MG63 (cell line): ENCODE results near the gene UBE2J2. TPM values are rescaled to one million over a fixed set of nuclear protein-coding genes. Genes with fewer than 3 reads are reported as not detected.

Source experiments
- DNase-seq: peaks from one replicate; pipeline ENCODE4 v3.0.0-alpha.2; 2020
- H3K27me3 ChIP-seq: fragments of 250-450 bp; sonication (Bioruptor Pico); 2 replicates; pipeline ENCODE4 v1.5.1; 2020; ENCODE audit warnings: mild to moderate bottlenecking, moderate library complexity
- H3K36me3 ChIP-seq: fragments of 250-450 bp; sonication (Bioruptor Pico); 2 replicates; pipeline ENCODE4 v1.5.1; 2020; ENCODE audit warnings: mild to moderate bottlenecking, moderate library complexity
- H3K4me3 ChIP-seq: fragments of 250-450 bp; sonication (Bioruptor Pico); 2 replicates; pipeline ENCODE4 v1.5.1; 2020; ENCODE audit warnings: mild to moderate bottlenecking, moderate library complexity
- H3K9me3 ChIP-seq: fragments of 250-450 bp; sonication (Bioruptor Pico); 2 replicates; pipeline ENCODE4 v1.5.1; 2020; ENCODE audit warnings: mild to moderate bottlenecking, moderate library complexity
- total RNA-seq: library from RNA; depleted of rRNA; stranded (reverse); fragments of >200 nt; shearing (Covaris generic); gene quantifications from 2 replicates; pipeline ENCODE4 v1.2.3, GENCODE V29; 2014; ENCODE audit warnings: low replicate concordance

Gene UBE2J2
- total RNA-seq, 1 experiment from 2014 or later: 94.1 TPM

GRCh38 chr1:1231400-1232207, 42.0 kb downstream of the UBE2J2 start, which contains the start of gene SDF4:
TSS of gene SDF4 (minus strand) at chr1:1232001. CDS start at chr1:1228772, 3,229 bp downstream.
- H3K9me3 ChIP-seq: no peaks in the 10 kb centered on the region
- no peaks in the 10 kb centered on the region for H3K27me3 ChIP-seq
- H3K36me3 ChIP-seq: peaks cover 45% of the 10 kb centered on the region
- DNase-seq: peak; percentile 94
- H3K4me3 ChIP-seq: peak within 1 kb of the TSS; percentile 83

GRCh38 chr1:1230656-1231399, 42.8 kb downstream of the UBE2J2 start:
- peak overlapping the region; percentile 83 for H3K4me3 ChIP-seq
- no peaks in the 10 kb centered on the region for H3K9me3 ChIP-seq
- H3K36me3 ChIP-seq: peaks cover 45% of the 10 kb centered on the region
- DNase-seq: peak; percentile 60
- no peaks in the 10 kb centered on the region for H3K27me3 ChIP-seq

DNA sequence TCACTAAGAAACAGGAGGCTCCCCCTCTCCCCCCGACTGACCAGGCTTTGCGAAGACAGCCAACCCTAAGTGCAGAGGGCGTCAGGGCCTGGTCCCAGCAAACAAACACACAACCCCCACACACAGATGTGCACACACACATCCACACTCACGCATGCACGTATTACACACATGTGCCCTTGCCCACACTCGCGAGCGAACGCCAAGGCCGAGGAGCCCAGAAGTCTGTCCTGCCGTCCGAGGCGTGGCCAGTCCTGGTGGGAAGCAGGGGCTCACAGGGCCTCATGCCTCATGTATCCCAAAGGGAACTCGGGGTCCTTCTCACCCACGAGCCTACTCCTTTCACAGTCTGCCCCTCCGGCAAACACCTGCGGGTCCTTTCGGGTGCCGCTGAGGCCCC, 43.9 kb downstream of the UBE2J2 start:
- no peak overlapping the region for H3K4me3 ChIP-seq
- DNase-seq: no peak

GRCh38 chr1:1228596-1229321, 44.9 kb downstream of the UBE2J2 start:
- Histone ChIP-seq H3K4me3 (no peak overlapping the region), H3K36me3 (peaks cover 35% of the 10 kb centered on the region), H3K27me3 (no peaks in the 10 kb centered on the region), H3K9me3 (no peaks in the 10 kb centered on the region)
- DNase-seq: no peak

More for the DNA sequence above, 43.9 kb downstream of the UBE2J2 start:
- H3K36me3 ChIP-seq: peaks cover 45% of the 10 kb centered on the region
- no peaks in the 10 kb centered on the region for H3K27me3 ChIP-seq
- no peaks in the 10 kb centered on the region for H3K9me3 ChIP-seq

DNA sequence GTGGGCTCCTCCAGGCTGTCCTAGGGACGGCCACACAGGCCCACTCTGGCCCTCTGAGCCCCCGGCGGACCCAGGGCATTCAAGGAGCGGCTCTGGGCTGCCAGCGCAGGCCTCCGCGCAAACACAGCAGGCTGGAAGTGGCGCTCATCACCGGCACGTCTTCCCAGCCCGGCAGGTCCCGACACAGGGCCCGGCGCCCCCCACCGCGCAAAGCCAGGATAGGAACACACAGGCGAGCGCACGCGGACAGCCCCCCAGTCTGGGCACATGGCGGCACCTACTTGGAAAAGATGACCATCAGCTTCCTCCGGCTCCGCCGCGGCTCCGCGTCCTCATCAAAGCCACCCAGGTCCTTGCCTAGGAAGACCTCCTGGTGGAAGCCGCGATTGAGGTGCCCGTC, 45.5 kb downstream of the UBE2J2 start:
- H3K27me3 ChIP-seq: no peaks in the 10 kb centered on the region
- DNase-seq: no peak
- H3K4me3 ChIP-seq: no peak overlapping the region
- peaks cover 33% of the 10 kb centered on the region for H3K36me3 ChIP-seq
- no peaks in the 10 kb centered on the region for H3K9me3 ChIP-seq

GRCh38 chr1:1227386-1227785, 46.3 kb downstream of the UBE2J2 start:
- H3K4me3 ChIP-seq: no peak overlapping the region
- no peak for DNase-seq
- H3K9me3 ChIP-seq: no peaks in the 10 kb centered on the region
- H3K36me3 ChIP-seq: peaks cover 39% of the 10 kb centered on the region
- H3K27me3 ChIP-seq: no peaks in the 10 kb centered on the region

DNA sequence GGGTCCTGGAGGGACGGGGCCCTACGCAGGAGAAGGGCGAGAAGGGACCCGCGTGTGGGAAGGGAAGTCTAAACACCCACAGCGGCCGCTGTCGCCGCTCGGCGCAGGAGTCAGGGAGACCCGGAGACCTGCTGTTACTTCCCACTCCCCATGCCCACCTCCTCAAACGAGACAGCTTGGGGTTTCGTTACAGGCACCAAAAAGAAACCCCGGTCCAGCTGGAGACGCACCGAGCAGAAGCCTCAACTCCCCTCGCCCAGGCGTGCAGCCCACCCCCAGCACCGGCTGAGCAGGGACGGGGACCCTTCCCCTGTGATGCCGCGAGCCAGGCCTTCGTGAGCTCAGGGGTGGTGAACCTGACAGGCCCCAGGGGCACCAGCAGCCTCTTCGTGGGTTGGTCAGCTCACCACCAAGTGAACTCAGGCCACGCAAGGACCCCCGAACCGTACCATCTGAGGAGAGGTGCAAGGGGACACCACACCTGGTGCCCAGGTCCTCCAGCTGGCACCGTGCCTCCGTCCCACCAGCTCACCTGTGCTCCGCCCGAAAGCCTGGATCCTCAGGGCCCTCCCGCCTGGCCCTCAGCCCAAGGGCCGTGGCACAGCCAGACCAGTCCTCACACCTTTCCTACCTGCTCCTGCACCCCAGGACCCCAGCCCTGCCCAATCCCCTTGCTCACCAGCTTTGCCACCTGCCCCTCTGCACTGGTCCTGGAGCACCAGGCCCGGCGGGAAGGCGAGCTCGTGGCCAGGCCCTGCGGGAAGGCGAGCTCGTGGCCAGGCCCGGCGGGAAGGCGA, 46.9 kb downstream of the UBE2J2 start:
- Histone ChIP-seq H3K9me3 (no peaks in the 10 kb centered on the region), H3K36me3 (peaks cover 39% of the 10 kb centered on the region), H3K27me3 (no peaks in the 10 kb centered on the region), H3K4me3 (no peak overlapping the region)
- DNase-seq: no peak

DNA sequence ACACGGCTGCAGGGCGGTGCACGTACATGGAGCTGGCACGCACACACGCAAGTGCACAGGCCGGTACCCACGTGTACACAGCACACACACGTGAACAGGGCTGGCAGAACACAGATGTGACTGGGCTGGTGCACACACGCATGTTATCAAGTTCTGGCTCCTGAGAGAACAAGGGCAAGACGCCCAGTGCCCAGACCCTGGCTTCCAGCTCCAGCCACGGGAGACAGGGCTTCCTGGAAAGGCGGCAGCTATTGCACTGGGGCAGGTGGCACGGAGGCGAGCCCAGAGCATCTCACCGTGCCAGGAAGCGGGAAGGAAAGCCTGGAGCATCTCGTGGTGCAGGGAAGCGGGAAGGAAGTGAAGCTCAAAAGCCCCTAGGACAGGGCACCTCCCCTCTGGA, 47.7 kb downstream of the UBE2J2 start:
- DNase-seq: no peak
- Histone ChIP-seq H3K9me3 (no peaks in the 10 kb centered on the region), H3K27me3 (no peaks in the 10 kb centered on the region), H3K4me3 (no peak overlapping the region), H3K36me3 (peaks cover 35% of the 10 kb centered on the region)

DNA sequence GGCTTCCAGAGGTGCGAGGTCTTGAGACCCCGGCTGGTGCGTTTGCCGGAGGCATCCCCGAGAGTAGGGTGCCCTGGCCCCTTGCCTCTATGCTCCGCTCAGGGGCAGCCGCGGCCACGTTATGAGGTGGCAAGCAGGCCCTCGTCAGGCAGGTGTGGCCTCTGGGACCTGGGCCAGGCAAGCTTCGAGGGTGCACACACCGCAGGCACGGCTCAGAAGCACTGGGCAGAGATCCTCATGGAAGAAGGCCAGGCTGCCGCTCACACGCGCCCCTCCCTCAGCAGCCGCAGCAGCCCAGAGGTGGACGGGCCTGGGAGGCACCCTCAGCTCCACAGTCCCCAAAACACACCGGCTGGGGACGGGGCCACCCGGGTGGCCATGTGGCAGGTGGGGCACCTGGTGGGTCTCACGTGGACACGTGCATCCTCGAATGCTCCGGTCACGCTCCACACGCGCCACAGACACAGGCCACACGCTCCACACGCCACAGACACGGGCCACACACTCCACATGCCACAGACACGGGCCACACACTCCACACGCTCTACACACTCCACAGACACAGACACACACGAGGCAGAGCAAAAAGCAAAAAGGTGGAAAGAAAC, 48.3 kb downstream of the UBE2J2 start:
- Histone ChIP-seq H3K36me3 (peaks cover 35% of the 10 kb centered on the region), H3K27me3 (no peaks in the 10 kb centered on the region), H3K9me3 (no peaks in the 10 kb centered on the region), H3K4me3 (no peak overlapping the region)
- no peak for DNase-seq

DNA sequence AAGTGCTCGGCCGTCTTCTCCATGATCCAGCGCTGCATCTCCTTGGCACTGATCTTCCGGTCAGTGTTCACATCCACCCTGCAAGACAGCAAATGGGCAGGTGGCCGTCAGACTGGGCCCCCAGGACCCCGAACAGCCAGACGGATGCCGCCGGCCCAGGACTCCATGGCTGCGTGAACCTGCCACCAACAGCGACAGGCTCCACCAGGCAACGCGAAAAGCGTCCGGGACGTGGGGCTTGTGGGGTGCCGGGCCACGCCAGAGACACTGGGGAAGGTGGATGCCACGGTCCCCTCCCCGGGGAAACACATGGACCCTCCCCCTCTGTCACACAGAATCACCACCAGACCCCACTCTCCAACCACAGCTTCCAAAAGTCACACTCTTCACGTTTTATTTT, 49.8 kb downstream of the UBE2J2 start:
- no peak for DNase-seq
- H3K27me3 ChIP-seq: no peaks in the 10 kb centered on the region
- no peak overlapping the region for H3K4me3 ChIP-seq
- H3K36me3 ChIP-seq: peaks cover 23% of the 10 kb centered on the region
- no peaks in the 10 kb centered on the region for H3K9me3 ChIP-seq

- DNase-seq: no peak
These were observed 50.3 kb downstream of the UBE2J2 start for GRCh38 chr1:1223321-1223720.

DNA sequence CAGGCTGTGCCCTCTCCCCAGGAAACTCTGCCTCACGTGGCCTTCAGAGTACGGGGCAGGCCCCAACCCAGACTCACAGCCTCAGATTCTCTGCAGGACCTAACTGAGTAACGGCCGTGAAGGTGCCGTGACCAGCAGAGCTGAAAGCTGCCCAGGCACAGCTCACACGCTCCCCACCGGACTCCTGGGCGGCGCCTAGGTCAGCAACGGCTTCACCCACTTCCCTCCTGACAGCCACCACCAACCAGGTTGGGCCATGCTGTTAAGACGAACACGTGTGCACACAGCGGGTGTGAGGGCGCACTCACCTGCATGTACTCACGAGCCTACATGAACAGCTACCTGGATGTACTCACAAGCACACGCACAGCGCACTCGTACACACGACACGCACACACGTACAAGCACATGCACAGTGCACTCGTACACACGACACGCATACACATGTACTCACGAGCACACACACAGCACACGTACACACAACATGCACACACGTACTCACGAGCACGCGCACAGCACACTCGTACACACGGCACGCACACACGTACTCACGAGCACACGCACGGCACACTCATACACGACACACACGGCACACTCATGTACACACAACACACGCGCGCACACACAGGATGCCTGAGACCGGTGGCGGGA, 51.0 kb downstream of the UBE2J2 start:
- Histone ChIP-seq H3K9me3 (no peaks in the 10 kb centered on the region), H3K27me3 (no peaks in the 10 kb centered on the region), H3K36me3 (peaks cover 11% of the 10 kb centered on the region), H3K4me3 (no peak overlapping the region)
- DNase-seq: no peak

More at GRCh38 chr1:1223321-1223720, 50.3 kb downstream of the UBE2J2 start:
- Histone ChIP-seq H3K9me3 (no peaks in the 10 kb centered on the region), H3K27me3 (no peaks in the 10 kb centered on the region), H3K36me3 (peaks cover 17% of the 10 kb centered on the region), H3K4me3 (no peak overlapping the region)

DNA sequence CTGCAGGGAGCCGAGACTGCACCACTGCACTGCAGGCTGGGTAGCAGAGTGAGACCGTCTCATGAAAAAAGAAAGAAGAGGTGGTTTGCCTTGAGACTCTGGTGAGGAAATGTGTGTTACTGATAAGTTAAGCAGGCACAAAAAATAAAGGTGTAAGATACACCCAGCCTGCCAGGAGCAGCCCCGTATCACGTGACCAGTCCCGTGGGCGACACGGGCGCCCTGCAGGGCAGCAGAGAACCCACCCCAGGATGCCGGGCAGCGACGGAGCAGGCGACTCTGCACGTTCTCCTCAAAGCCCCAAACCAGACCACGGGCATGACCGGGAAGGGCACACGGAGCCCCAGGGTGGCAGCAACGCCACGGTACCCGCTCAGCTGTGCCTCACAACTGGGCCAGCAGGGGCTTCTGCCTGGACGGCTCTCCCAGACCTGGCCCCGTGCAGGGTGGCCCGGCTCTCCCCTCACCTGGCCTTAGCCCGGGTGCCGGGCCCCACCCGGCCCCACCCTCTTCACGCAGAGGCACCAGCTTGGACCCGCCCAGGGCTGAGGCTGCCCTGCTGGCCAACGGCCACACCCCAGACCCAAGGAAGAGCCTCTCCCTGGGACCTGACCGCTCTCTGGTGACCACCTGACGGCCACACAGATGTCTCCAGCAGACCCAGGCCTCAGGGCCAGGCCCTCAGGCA, 51.6 kb downstream of the UBE2J2 start:
- no peak for DNase-seq
- H3K36me3 ChIP-seq: peaks cover 11% of the 10 kb centered on the region

GRCh38 chr1:1220197-1220596, 53.5 kb downstream of the UBE2J2 start:
- DNase-seq: no peak
- Histone ChIP-seq H3K36me3 (peaks cover 11% of the 10 kb centered on the region), H3K9me3 (no peaks in the 10 kb centered on the region), H3K27me3 (no peaks in the 10 kb centered on the region), H3K4me3 (no peak overlapping the region)

More for the DNA sequence above, 51.6 kb downstream of the UBE2J2 start:
- Histone ChIP-seq H3K27me3 (no peaks in the 10 kb centered on the region), H3K4me3 (no peak overlapping the region), H3K9me3 (no peaks in the 10 kb centered on the region)

GRCh38 chr1:1219341-1219740, 54.3 kb downstream of the UBE2J2 start:
- H3K4me3 ChIP-seq: no peak overlapping the region
- H3K9me3 ChIP-seq: no peaks in the 10 kb centered on the region
- DNase-seq: no peak
- H3K36me3 ChIP-seq: peaks cover 11% of the 10 kb centered on the region
- no peaks in the 10 kb centered on the region for H3K27me3 ChIP-seq
